Mammary epithelial cell (primary cell): ENCODE measurements around the gene RAPGEF1.

Experiments used
- CTCF ChIP-seq, 2 donors: IDR thresholded peaks in 1 of 2; conservative IDR thresholded peaks in 1 of 2; 2 replicates each; pipeline ENCODE4 v1.5.1; 2011 to 2012; ENCODE audit warnings: inconsistent platforms in 2 of 2, low read length in 2 of 2, mild to moderate bottlenecking in 2 of 2, control low read depth in 1 of 2, low read depth in 1 of 2; ENCODE audit not compliant: insufficient read depth in 1 of 2; ENCODE audit errors: extremely low read depth in 1 of 2
- EZH2 ChIP-seq: IDR thresholded peaks from 2 replicates; pipeline ENCODE4 v1.6.1; 2012; ENCODE audit warnings: low read length, inconsistent platforms, borderline replicate concordance

GRCh38 chr9:131590449-131590848 lies 149.4 kb downstream of the RAPGEF1 start:
- TF ChIP-seq CTCF (conservative IDR thresholded peaks at IDR 0.05 in 1 of 2, IDR thresholded peaks at IDR 0.05 in 1 of 2; ENCODE audit: extremely low read depth in 1 of 2, insufficient read depth in 1 of 2, low read depth in 1 of 2, low read length in 2 of 2) (no peak), EZH2 (no peak)
